Keratinocyte (primary cell): ENCODE data around the gene EGFLAM. TPM values are rescaled to one million over a fixed set of nuclear protein-coding genes. Genes with fewer than 3 reads are reported as not detected.

ENCODE experiments used
- DNase-seq: peaks from one replicate; pipeline ENCODE4 v3.0.0-alpha.2; 2011; ENCODE audit warnings: low read depth, missing footprints, low spot score
- FAIRE-seq: peaks from 2 replicates; lab custom pipeline; 2011; peaks lifted over from hg19 to GRCh38; lab: Jason Lieb, UNC
- H2AFZ ChIP-seq: 2 replicates; pipeline ENCODE4 v1.6.0; 2012; ENCODE audit warnings: low read length, control low read depth, inconsistent platforms; ENCODE audit not compliant: control insufficient read depth
- H3K27ac ChIP-seq: 2 replicates; pipeline ENCODE4 v1.5.1; 2011; ENCODE audit warnings: low read length; ENCODE audit not compliant: control insufficient read depth, insufficient read depth
- H3K27me3 ChIP-seq: 3 replicates; pipeline ENCODE4 v1.6.0; 2011; ENCODE audit warnings: low read length; ENCODE audit not compliant: control insufficient read depth, insufficient read depth; ENCODE audit errors: extremely low read depth
- H3K36me3 ChIP-seq, 2 experiments: 2 replicates in 1 of 2; 3 replicates in 1 of 2; pipeline ENCODE4 v1.5.1; 2011; ENCODE audit warnings: low read length in 2 of 2, mild to moderate bottlenecking in 1 of 2; ENCODE audit not compliant: control insufficient read depth in 2 of 2, insufficient read depth in 2 of 2; ENCODE audit errors: extremely low read depth in 1 of 2
- H3K4me1 ChIP-seq: 3 replicates; pipeline ENCODE4 v1.5.1; 2011; ENCODE audit warnings: low read length; ENCODE audit not compliant: control insufficient read depth, insufficient read depth; ENCODE audit errors: extremely low read depth
- H3K4me2 ChIP-seq: 3 replicates; pipeline ENCODE4 v1.6.0; 2011; ENCODE audit warnings: low read depth, low read length; ENCODE audit not compliant: control insufficient read depth, insufficient read depth; ENCODE audit errors: extremely low read depth
- H3K4me3 ChIP-seq, 3 experiments: fragments of 200-600 bp in 1 of 3; sonication (generic) in 1 of 3; 2 replicates in 2 of 3; 3 replicates in 1 of 3; pipeline ENCODE4 v1.5.1; 2011 to 2016; ENCODE audit warnings: low read length in 3 of 3, mild to moderate bottlenecking in 3 of 3, control low read depth in 2 of 3, inconsistent platforms in 1 of 3, low read depth in 1 of 3, mixed read lengths in 1 of 3, mixed run types in 1 of 3, moderate library complexity in 1 of 3; ENCODE audit not compliant: control insufficient read depth in 2 of 3, insufficient read depth in 2 of 3; ENCODE audit errors: extremely low read depth in 1 of 3
- H3K79me2 ChIP-seq: 2 replicates; pipeline ENCODE4 v1.6.0; 2012; ENCODE audit warnings: low read length; ENCODE audit not compliant: control insufficient read depth, insufficient read depth
- H3K9ac ChIP-seq: 3 replicates; pipeline ENCODE4 v1.6.0; 2011; ENCODE audit warnings: low read length; ENCODE audit not compliant: control insufficient read depth, insufficient read depth; ENCODE audit errors: extremely low read depth
- H3K9me1 ChIP-seq: 3 replicates; pipeline ENCODE4 v1.6.0; 2011; ENCODE audit warnings: low read length; ENCODE audit not compliant: control insufficient read depth, insufficient read depth; ENCODE audit errors: extremely low read depth
- H3K9me3 ChIP-seq: 2 replicates; pipeline ENCODE4 v1.5.1; 2012; ENCODE audit warnings: low read depth, low read length; ENCODE audit not compliant: control insufficient read depth
- H4K20me1 ChIP-seq: 3 replicates; pipeline ENCODE4 v1.6.0; 2011; ENCODE audit warnings: low read length; ENCODE audit not compliant: control insufficient read depth, insufficient read depth; ENCODE audit errors: extremely low read depth
- EZH2 ChIP-seq: IDR thresholded peaks from one replicate; pipeline ENCODE4 v1.6.1; 2012; ENCODE audit warnings: inconsistent platforms, mild to moderate bottlenecking, low read length, moderate library complexity
- dilution Hi-C: fragments of 300-500 bp; cut with MboI; formaldehyde crosslinking; loops from one replicate; pipeline ENCODE4 v1.7.0; 2020; ENCODE audit warnings: low sequenced_read_pairs; ENCODE audit not compliant: extremely low pct_ligation_motif_present
- polyA plus RNA-seq, 5 experiments: library from polyadenylated mRNA; depleted of rRNA in 3 of 5; stranded (reverse) in 3 of 5; stranded (forward) in 1 of 5; unstranded in 1 of 5; fragments of >200 nt; gene quantifications; 1 replicate in 1 of 5; 2 replicates in 3 of 5; 3 replicates in 1 of 5; pipeline versions ENCODE4 v1.2.1 to v1.2.3, GENCODE V29; 2011 to 2012; ENCODE audit warnings: missing spikeins in 2 of 5, low read depth in 1 of 5, low replicate concordance in 1 of 5
- TF ChIP-seq, protein P1 (sequence below), 3 experiments: IDR thresholded peaks in 1 of 3; conservative IDR thresholded peaks in 1 of 3; optimal IDR thresholded peaks in 1 of 3; 2 replicates in 2 of 3; 3 replicates in 1 of 3; pipeline versions ENCODE3 to v1.5.1; 2011; ENCODE audit warnings: low read length in 3 of 3, mild to moderate bottlenecking in 3 of 3, moderate library complexity in 2 of 3, control low read depth in 1 of 3, inconsistent platforms in 1 of 3; ENCODE audit not compliant: insufficient read depth in 2 of 3; ENCODE audit errors: extremely low read depth in 1 of 3

Gene EGFLAM
- polyA plus RNA-seq, 1 donor (not counting 4 experiments of a cell fraction or from before 2014, with no cell fraction given) = not detected

DNA sequence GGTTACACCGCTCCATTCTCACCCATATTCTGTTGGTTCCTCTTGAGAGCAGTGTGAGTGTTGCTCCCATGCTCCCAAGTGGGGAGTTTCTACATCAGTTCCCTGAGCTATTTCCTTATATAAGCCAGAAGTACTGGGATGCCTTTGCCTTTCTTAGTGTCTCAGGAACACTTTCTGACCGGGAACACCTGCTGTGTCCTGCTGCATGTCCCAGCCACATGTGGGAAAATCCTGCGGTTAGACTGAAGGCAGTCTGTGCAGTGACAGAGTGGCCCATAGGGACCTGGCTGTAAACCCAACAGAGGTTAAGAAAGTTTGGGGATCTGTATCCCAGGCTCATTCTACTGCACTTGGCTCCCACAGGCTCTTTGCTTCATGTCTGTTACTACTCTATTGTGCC lies 126.0 kb downstream of the EGFLAM start:
- no peak for DNase-seq
- Histone ChIP-seq H3K9me1 (no peaks in the 10 kb centered on the region), H3K27me3 (no peaks in the 10 kb centered on the region), H2AFZ (no peak overlapping the region), H3K4me3 (no peak overlapping the region), H3K4me2 (no peak overlapping the region), H3K27ac (no peak overlapping the region), H3K79me2 (no peaks in the 10 kb centered on the region), H3K9ac (no peak overlapping the region), H3K4me1 (no peaks in the 10 kb centered on the region), H3K36me3 (no peaks in the 10 kb centered on the region), H4K20me1 (no peaks in the 10 kb centered on the region), H3K9me3 (no peaks in the 10 kb centered on the region)
- dilution Hi-C loops = no loop called here
- TF ChIP-seq, protein P1, sequence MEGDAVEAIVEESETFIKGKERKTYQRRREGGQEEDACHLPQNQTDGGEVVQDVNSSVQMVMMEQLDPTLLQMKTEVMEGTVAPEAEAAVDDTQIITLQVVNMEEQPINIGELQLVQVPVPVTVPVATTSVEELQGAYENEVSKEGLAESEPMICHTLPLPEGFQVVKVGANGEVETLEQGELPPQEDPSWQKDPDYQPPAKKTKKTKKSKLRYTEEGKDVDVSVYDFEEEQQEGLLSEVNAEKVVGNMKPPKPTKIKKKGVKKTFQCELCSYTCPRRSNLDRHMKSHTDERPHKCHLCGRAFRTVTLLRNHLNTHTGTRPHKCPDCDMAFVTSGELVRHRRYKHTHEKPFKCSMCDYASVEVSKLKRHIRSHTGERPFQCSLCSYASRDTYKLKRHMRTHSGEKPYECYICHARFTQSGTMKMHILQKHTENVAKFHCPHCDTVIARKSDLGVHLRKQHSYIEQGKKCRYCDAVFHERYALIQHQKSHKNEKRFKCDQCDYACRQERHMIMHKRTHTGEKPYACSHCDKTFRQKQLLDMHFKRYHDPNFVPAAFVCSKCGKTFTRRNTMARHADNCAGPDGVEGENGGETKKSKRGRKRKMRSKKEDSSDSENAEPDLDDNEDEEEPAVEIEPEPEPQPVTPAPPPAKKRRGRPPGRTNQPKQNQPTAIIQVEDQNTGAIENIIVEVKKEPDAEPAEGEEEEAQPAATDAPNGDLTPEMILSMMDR (optimal IDR thresholded peaks at IDR 0.05 in 1 of 3, IDR thresholded peaks at IDR 0.05 in 1 of 3, conservative IDR thresholded peaks at IDR 0.05 in 1 of 3; ENCODE audit: extremely low read depth in 1 of 3, insufficient read depth in 2 of 3, low read length in 3 of 3) = no peak
- TF ChIP-seq EZH2 = no peak
- FAIRE-seq = no peak

DNA sequence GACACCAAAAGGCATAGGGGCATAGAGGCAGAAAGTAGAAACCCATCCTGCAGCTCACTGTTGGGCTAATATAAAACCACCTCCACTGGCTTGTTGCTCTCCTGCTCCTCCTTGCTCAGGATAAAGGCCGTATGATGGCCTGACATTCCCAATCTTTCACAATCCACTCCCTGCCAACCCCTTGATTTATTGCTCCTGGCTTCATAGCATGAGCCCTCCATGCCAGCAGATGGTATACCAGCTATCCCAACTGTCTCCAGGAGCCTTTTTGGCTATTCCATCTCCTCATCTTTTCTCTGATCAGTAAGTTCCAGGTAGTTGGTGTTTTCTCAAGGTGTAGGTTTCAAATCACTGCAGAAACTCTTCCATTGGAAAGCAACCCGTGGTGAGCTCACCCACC lies 128.8 kb downstream of the EGFLAM start:
- TF ChIP-seq, protein P1 (optimal IDR thresholded peaks at IDR 0.05 in 1 of 3, IDR thresholded peaks at IDR 0.05 in 1 of 3, conservative IDR thresholded peaks at IDR 0.05 in 1 of 3; ENCODE audit: extremely low read depth in 1 of 3, insufficient read depth in 2 of 3, low read length in 3 of 3) = no peak
- TF ChIP-seq EZH2 = no peak
- DNase-seq = no peak

More for the DNA sequence above, 128.8 kb downstream of the EGFLAM start:
- no peak overlapping the region for H3K4me2 ChIP-seq
- no peak for FAIRE-seq
- H3K9ac ChIP-seq = no peak overlapping the region
- no peak overlapping the region for H3K4me3 ChIP-seq
- H3K27ac ChIP-seq = no peak overlapping the region
- no peaks in the 10 kb centered on the region for H3K9me3 ChIP-seq
- no peaks in the 10 kb centered on the region for H3K4me1 ChIP-seq
- no peaks in the 10 kb centered on the region for H3K79me2 ChIP-seq
- dilution Hi-C loops = no loop called here
- no peak overlapping the region for H2AFZ ChIP-seq
- H3K36me3 ChIP-seq = no peaks in the 10 kb centered on the region
- no peaks in the 10 kb centered on the region for H4K20me1 ChIP-seq
- H3K27me3 ChIP-seq = no peaks in the 10 kb centered on the region
- H3K9me1 ChIP-seq = no peaks in the 10 kb centered on the region
